Parathyroid adenoma (tissue), 2 donors: ENCODE results near the gene ROCK2.

Experiments used
- H2AFZ ChIP-seq: fragments of 300-600 bp; sonication (generic); one replicate; pipeline ENCODE4 v1.7.0; 2017; ENCODE audit warnings: antibody characterized with exemption, mild to moderate bottlenecking
- H3K27ac ChIP-seq: fragments of 300-600 bp; sonication (generic); one replicate; pipeline ENCODE4 v1.7.0; 2017
- H3K27me3 ChIP-seq: fragments of 300-600 bp; sonication (generic); one replicate; pipeline ENCODE4 v1.7.0; 2017; ENCODE audit warnings: low read length; ENCODE audit not compliant: control insufficient read depth, insufficient read depth
- H3K36me3 ChIP-seq: fragments of 300-600 bp; sonication (generic); one replicate; pipeline ENCODE4 v1.7.0; 2017; ENCODE audit warnings: low read length; ENCODE audit not compliant: control insufficient read depth, insufficient read depth
- H3K4me1 ChIP-seq: fragments of 300-600 bp; sonication (generic); one replicate; pipeline ENCODE4 v1.7.0; 2017; ENCODE audit warnings: control low read depth
- H3K4me2 ChIP-seq: fragments of 300-600 bp; sonication (generic); one replicate; pipeline ENCODE4 v1.7.0; 2017; ENCODE audit warnings: low read length
- H3K4me3 ChIP-seq: fragments of 300-600 bp; sonication (generic); one replicate; pipeline ENCODE4 v1.7.0; 2017; ENCODE audit warnings: low read depth, low read length
- H3K79me2 ChIP-seq: fragments of 300-600 bp; sonication (generic); one replicate; pipeline ENCODE4 v1.7.0; 2017; ENCODE audit warnings: control low read depth
- H3K9ac ChIP-seq: fragments of 300-600 bp; sonication (generic); one replicate; pipeline ENCODE4 v1.7.0; 2017; ENCODE audit warnings: mild to moderate bottlenecking
- H3K9me3 ChIP-seq: fragments of 300-600 bp; sonication (generic); one replicate; pipeline ENCODE4 v1.7.0; 2017; ENCODE audit warnings: low read length; ENCODE audit not compliant: control insufficient read depth
- TF ChIP-seq, protein P1 (sequence below): fragments of 300-600 bp; sonication (generic); IDR thresholded peaks from one replicate; pipeline ENCODE4 v1.7.0; 2017; ENCODE audit warnings: antibody characterized with exemption, mild to moderate bottlenecking
- donor health status: primary hyperparathyroidism.

The ROCK2 gene

DNA sequence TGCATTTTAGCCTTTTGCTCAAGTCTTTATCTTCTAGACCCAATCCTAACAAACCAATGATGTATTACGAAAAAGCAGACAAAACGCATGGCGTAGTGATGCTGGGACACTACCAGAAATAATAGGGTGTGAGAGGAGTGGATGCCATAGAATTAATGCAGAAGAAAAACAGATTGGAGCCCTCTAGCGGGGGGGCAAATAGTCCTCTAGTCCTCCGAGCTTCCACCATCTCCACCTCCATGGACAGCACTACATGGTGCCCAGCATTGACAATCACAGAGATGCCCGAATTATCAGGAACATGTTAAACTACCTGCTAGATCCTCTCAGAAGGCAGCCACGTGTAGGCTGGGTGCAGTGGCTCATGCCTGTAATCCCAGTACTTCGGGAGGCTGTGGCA is 15.4 kb upstream of the ROCK2 start:
- H3K27me3 ChIP-seq = no peaks in the 10 kb centered on the region
- H3K79me2 ChIP-seq = no peaks in the 10 kb centered on the region
- H3K27ac ChIP-seq = no peak overlapping the region
- no peaks in the 10 kb centered on the region for H3K4me1 ChIP-seq
- TF ChIP-seq, protein P1, sequence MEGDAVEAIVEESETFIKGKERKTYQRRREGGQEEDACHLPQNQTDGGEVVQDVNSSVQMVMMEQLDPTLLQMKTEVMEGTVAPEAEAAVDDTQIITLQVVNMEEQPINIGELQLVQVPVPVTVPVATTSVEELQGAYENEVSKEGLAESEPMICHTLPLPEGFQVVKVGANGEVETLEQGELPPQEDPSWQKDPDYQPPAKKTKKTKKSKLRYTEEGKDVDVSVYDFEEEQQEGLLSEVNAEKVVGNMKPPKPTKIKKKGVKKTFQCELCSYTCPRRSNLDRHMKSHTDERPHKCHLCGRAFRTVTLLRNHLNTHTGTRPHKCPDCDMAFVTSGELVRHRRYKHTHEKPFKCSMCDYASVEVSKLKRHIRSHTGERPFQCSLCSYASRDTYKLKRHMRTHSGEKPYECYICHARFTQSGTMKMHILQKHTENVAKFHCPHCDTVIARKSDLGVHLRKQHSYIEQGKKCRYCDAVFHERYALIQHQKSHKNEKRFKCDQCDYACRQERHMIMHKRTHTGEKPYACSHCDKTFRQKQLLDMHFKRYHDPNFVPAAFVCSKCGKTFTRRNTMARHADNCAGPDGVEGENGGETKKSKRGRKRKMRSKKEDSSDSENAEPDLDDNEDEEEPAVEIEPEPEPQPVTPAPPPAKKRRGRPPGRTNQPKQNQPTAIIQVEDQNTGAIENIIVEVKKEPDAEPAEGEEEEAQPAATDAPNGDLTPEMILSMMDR = no peak
- H3K4me2 ChIP-seq = no peak overlapping the region
- no peak overlapping the region for H3K9ac ChIP-seq
- H3K4me3 ChIP-seq = no peak overlapping the region
- H2AFZ ChIP-seq = no peak overlapping the region
- no peaks in the 10 kb centered on the region for H3K36me3 ChIP-seq
- no peaks in the 10 kb centered on the region for H3K9me3 ChIP-seq

DNA sequence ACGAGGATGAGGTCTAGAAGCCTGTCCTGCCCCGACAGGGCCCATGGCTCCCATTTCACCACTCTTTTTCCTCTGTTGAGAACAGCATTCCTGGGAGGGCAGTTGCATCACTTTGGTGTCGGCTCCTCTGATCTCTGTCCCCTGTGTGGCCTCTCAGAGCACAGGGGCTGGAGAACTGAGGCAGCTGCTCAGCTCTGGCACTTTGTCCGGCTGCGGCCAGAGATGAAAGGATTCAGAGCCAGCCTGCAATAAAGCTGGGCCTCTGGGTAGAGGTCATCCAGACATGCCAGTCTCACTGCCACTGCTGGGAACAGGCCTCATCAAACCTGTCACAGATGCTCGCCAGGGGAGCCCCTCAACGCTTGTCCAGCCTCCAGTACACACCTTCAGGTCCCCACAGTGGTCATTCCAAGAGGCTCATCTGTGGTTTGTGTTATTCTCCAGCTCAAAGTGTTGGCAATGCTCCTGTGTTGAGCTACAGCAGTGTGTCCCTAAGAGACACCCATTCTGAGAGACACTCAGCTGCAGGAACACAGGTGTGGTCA is 13.1 kb upstream of the ROCK2 start:
- Histone ChIP-seq H3K27me3 (no peaks in the 10 kb centered on the region), H3K9me3 (no peaks in the 10 kb centered on the region), H3K4me2 (no peak overlapping the region), H3K36me3 (no peaks in the 10 kb centered on the region), H2AFZ (no peak overlapping the region), H3K4me1 (no peaks in the 10 kb centered on the region), H3K4me3 (no peak overlapping the region), H3K9ac (no peak overlapping the region), H3K79me2 (no peaks in the 10 kb centered on the region), H3K27ac (no peak overlapping the region)
- TF ChIP-seq, protein P1 = no peak

DNA sequence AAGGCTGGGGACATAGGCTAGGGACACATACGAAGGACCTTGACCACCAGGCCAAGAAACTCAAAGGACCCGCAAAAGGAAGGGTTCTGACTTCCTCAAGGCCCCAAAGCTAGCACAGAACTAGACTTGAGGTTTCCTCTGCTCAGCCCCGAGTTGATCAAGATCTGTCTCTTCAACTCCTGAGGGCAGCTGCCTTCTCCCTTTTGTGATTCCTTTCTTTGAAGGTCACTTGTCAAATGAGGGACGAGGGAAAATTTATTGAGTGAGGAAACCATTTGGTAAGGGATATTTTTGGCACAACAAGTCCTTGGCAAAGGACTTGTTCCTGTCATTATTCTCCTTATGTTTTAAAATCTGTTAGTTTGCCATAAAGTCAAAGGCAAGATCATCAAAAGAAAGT is 12.3 kb upstream of the ROCK2 start:
- H3K9ac ChIP-seq = no peak overlapping the region
- no peak overlapping the region for H3K27ac ChIP-seq
- no peak overlapping the region for H3K4me3 ChIP-seq
- no peak overlapping the region for H2AFZ ChIP-seq
- H3K9me3 ChIP-seq = no peaks in the 10 kb centered on the region
- TF ChIP-seq, protein P1 = no peak
- no peak overlapping the region for H3K4me2 ChIP-seq
- no peaks in the 10 kb centered on the region for H3K36me3 ChIP-seq
- H3K4me1 ChIP-seq = no peaks in the 10 kb centered on the region
- no peaks in the 10 kb centered on the region for H3K27me3 ChIP-seq
- no peaks in the 10 kb centered on the region for H3K79me2 ChIP-seq

DNA sequence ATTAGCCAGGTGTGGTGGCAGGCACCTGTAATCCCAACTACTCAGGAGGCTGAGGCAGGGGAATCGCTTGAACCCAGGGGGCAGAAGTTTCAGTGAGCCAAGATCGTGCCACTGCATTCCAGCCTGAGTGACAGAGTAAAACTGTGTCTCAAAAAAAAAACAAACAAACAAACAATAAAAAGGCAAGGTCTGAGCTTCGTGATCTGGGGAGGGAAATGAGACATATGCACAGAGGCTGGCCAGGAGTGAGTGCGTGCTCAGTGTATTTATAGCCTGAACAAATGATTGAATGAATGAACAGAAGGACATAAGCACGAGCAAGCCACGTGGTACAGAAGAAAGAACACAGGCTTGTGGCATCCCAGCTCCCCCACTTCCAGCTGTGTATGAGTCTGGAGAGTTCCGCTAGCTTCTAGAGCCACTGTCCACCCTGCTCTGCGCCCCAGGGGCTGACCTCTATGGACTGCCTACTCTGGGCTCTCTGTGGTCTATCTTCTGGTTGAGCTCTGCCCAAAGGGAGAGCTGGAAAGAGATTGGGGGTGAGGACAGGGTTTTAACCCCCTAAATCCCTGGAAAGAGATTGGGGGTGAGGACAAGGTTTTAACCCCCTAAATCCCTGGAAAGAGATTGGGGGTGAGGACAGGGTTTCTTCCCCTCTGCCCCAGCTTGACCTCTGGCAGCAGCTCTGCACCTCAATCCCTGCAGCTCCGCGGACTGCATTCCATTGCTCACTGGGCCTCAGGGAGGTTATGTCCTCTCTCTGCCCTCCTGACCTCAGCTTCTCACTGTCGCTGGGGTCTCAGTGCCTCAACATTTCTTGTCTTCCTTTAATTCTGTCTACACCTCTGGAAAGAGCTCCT is 11.0 kb upstream of the ROCK2 start:
- H2AFZ ChIP-seq = no peak overlapping the region
- TF ChIP-seq, protein P1 = no peak
- no peak overlapping the region for H3K27ac ChIP-seq
- H3K79me2 ChIP-seq = no peaks in the 10 kb centered on the region
- H3K9me3 ChIP-seq = no peaks in the 10 kb centered on the region
- H3K4me3 ChIP-seq = no peak overlapping the region
- H3K4me2 ChIP-seq = no peak overlapping the region
- H3K36me3 ChIP-seq = no peaks in the 10 kb centered on the region
- no peaks in the 10 kb centered on the region for H3K4me1 ChIP-seq
- no peak overlapping the region for H3K9ac ChIP-seq
- no peaks in the 10 kb centered on the region for H3K27me3 ChIP-seq
